Measurements from ENCODE around the gene SELENOO.

DNA sequence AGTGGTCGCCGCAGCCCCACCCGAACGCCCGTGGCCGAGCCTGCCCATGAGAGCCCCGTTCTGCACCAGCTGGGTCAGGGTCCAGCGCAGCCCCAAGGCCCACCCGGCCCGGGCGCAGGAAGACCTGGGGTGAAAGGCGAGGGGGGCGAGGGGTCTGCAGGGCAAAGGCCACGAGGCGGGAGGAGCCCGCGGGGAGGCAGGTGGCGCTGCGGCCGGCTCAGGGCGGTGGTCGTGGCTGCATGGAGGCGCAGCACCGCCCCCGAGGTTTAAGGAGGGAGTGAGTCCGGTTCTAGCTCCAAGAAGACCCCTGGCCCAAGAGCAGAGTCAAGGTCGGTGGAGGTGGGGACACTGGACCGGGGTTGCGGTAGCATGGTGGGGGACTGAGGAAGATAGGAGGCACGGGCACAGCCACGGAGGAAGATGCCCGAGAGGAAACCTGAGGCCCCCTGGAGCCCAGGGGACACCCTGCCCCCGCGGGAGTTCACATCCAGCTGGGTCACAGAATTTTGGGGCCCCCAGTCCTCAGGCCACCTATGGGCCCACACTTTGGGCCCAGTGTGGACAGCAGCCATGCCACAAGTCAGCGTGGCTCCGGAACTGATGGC lies 50.8 kb downstream of the SELENOO start:
- no peak for TF ChIP-seq EZH2 (IDR thresholded peaks at IDR 0.05; ENCODE audit: borderline replicate concordance, low read depth, low read length, poor library complexity, severe bottlenecking)
- TF ChIP-seq, protein P1, sequence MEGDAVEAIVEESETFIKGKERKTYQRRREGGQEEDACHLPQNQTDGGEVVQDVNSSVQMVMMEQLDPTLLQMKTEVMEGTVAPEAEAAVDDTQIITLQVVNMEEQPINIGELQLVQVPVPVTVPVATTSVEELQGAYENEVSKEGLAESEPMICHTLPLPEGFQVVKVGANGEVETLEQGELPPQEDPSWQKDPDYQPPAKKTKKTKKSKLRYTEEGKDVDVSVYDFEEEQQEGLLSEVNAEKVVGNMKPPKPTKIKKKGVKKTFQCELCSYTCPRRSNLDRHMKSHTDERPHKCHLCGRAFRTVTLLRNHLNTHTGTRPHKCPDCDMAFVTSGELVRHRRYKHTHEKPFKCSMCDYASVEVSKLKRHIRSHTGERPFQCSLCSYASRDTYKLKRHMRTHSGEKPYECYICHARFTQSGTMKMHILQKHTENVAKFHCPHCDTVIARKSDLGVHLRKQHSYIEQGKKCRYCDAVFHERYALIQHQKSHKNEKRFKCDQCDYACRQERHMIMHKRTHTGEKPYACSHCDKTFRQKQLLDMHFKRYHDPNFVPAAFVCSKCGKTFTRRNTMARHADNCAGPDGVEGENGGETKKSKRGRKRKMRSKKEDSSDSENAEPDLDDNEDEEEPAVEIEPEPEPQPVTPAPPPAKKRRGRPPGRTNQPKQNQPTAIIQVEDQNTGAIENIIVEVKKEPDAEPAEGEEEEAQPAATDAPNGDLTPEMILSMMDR (conservative IDR thresholded peaks at IDR 0.05; ENCODE audit: low read depth, low read length) = no peak

Measured in A673 (cell line).